Measurements from ENCODE around the gene IL33.

IL33 gene

GRCh38 chr9:6216951-6217350 is 1.3 kb downstream of the IL33 start:
- DNase-seq (ENCODE audit: low read depth, low spot score) = no peak

- no peak for DNase-seq (ENCODE audit: low read depth, low spot score)
Measured at GRCh38 chr9:6218099-6218502, 2.5 kb downstream of the IL33 start.

- no peak for DNase-seq (ENCODE audit: low read depth, low spot score)
Measured at GRCh38 chr9:6219040-6219439, 3.4 kb downstream of the IL33 start.

GRCh38 chr9:6219981-6220380 is 4.4 kb downstream of the IL33 start:
- no peak for DNase-seq (ENCODE audit: low read depth, low spot score)

- DNase-seq (ENCODE audit: low read depth, low spot score) = no peak
Measured at GRCh38 chr9:6224393-6225154, 9.0 kb downstream of the IL33 start.

GRCh38 chr9:6226696-6227095 is 11.1 kb downstream of the IL33 start:
- no peak for DNase-seq (ENCODE audit: low read depth, low spot score)

GRCh38 chr9:6229186-6229585 is 13.6 kb downstream of the IL33 start:
- no peak for DNase-seq (ENCODE audit: low read depth, low spot score)

GRCh38 chr9:6229619-6230018 is 14.0 kb downstream of the IL33 start:
- no peak for DNase-seq (ENCODE audit: low read depth, low spot score)

- DNase-seq (ENCODE audit: low read depth, low spot score) = no peak
Measured at GRCh38 chr9:6230037-6230780, 14.6 kb downstream of the IL33 start.

- no peak for DNase-seq (ENCODE audit: low read depth, low spot score)
Measured at GRCh38 chr9:6232336-6232945, 16.8 kb downstream of the IL33 start.

- DNase-seq (ENCODE audit: low read depth, low spot score) = no peak
Measured at GRCh38 chr9:6234014-6234413, 18.4 kb downstream of the IL33 start.

GRCh38 chr9:6237267-6237666 is 21.7 kb downstream of the IL33 start:
- no peak for DNase-seq (ENCODE audit: low read depth, low spot score)

GRCh38 chr9:6239048-6239461 is 23.4 kb downstream of the IL33 start:
- DNase-seq (ENCODE audit: low read depth, low spot score) = no peak

- no peak for DNase-seq (ENCODE audit: low read depth, low spot score)
Measured at GRCh38 chr9:6239694-6240093, 24.1 kb downstream of the IL33 start.

- no peak for DNase-seq (ENCODE audit: low read depth, low spot score)
Measured at GRCh38 chr9:6243746-6244145, 28.1 kb downstream of the IL33 start.

- no peak for DNase-seq (ENCODE audit: low read depth, low spot score)
Measured at GRCh38 chr9:6247266-6247665, 31.7 kb downstream of the IL33 start.

GRCh38 chr9:6268826-6269397 is 53.3 kb downstream of the IL33 start:
- DNase-seq (ENCODE audit: low read depth, low spot score) = no peak

- no peak for DNase-seq (ENCODE audit: low read depth, low spot score)
Measured at GRCh38 chr9:6270896-6271295, 55.3 kb downstream of the IL33 start.

GRCh38 chr9:6271508-6272228 is 56.1 kb downstream of the IL33 start:
- no peak for DNase-seq (ENCODE audit: low read depth, low spot score)

GRCh38 chr9:6272229-6272598 is 56.6 kb downstream of the IL33 start:
- no peak for DNase-seq (ENCODE audit: low read depth, low spot score)

- no peak for DNase-seq (ENCODE audit: low read depth, low spot score)
Measured at GRCh38 chr9:6277417-6277816, 61.8 kb downstream of the IL33 start.

- DNase-seq (ENCODE audit: low read depth, low spot score) = no peak
Measured at GRCh38 chr9:6301858-6302257, 86.3 kb downstream of the IL33 start.

All from activated naive CD8-positive, alpha-beta T cell treated with anti-CD3 and anti-CD28 coated beads, Interleukin-2, amount 50 U/mL, for 16 hours (primary cell).